ENCODE data around the gene SEMA5B. TPM values are rescaled to one million over a fixed set of nuclear protein-coding genes. Genes with fewer than 3 reads are reported as not detected.

The SEMA5B gene
- total RNA-seq, 1 donor from 2014 or later: 61.1 TPM

- H3K36me3 Mint-ChIP-seq (ENCODE audit: unreplicated experiment): no peaks in the 10 kb centered on the region
These were observed 86.0 kb downstream of the SEMA5B start for GRCh38 chr3:122941228-122942206.

GRCh38 chr3:122940628-122941086, 86.9 kb downstream of the SEMA5B start:
- peaks cover 2% of the 10 kb centered on the region for H3K9me3 Mint-ChIP-seq (ENCODE audit: unreplicated experiment)
- H3K4me3 Mint-ChIP-seq (ENCODE audit: unreplicated experiment): no peak overlapping the region

More at GRCh38 chr3:122941228-122942206, 86.0 kb downstream of the SEMA5B start:
- no peak overlapping the region for H3K4me3 Mint-ChIP-seq (ENCODE audit: unreplicated experiment)
- DNase-seq: no peak
- peak; percentile 48 for TF ChIP-seq CTCF (IDR thresholded peaks at IDR 0.05; ENCODE audit: partially characterized antibody, unreplicated experiment)
- no peak overlapping the region for H3K27ac Mint-ChIP-seq (ENCODE audit: unreplicated experiment)
- peaks cover 2% of the 10 kb centered on the region for H3K27me3 Mint-ChIP-seq (ENCODE audit: unreplicated experiment)
- peaks cover 38% of the 10 kb centered on the region for H3K4me1 Mint-ChIP-seq (ENCODE audit: low read depth, unreplicated experiment)
- H3K9me3 Mint-ChIP-seq (ENCODE audit: unreplicated experiment): peaks cover 2% of the 10 kb centered on the region

GRCh38 chr3:122938783-122939425, 88.7 kb downstream of the SEMA5B start:
- H3K9me3 Mint-ChIP-seq (ENCODE audit: unreplicated experiment): peaks cover 2% of the 10 kb centered on the region
- TF ChIP-seq CTCF (IDR thresholded peaks at IDR 0.05; ENCODE audit: partially characterized antibody, unreplicated experiment): no peak
- H3K4me3 Mint-ChIP-seq (ENCODE audit: unreplicated experiment): no peak overlapping the region
- peaks cover 27% of the 10 kb centered on the region for H3K4me1 Mint-ChIP-seq (ENCODE audit: low read depth, unreplicated experiment)
- no peaks in the 10 kb centered on the region for H3K36me3 Mint-ChIP-seq (ENCODE audit: unreplicated experiment)
- peaks cover 2% of the 10 kb centered on the region for H3K27me3 Mint-ChIP-seq (ENCODE audit: unreplicated experiment)
- DNase-seq: no peak
- no peak overlapping the region for H3K27ac Mint-ChIP-seq (ENCODE audit: unreplicated experiment)

More at GRCh38 chr3:122940628-122941086, 86.9 kb downstream of the SEMA5B start:
- H3K27me3 Mint-ChIP-seq (ENCODE audit: unreplicated experiment): peaks cover 2% of the 10 kb centered on the region
- no peaks in the 10 kb centered on the region for H3K36me3 Mint-ChIP-seq (ENCODE audit: unreplicated experiment)
- no peak overlapping the region for H3K27ac Mint-ChIP-seq (ENCODE audit: unreplicated experiment)
- no peak for TF ChIP-seq CTCF (IDR thresholded peaks at IDR 0.05; ENCODE audit: partially characterized antibody, unreplicated experiment)
- DNase-seq: no peak
- peaks cover 34% of the 10 kb centered on the region for H3K4me1 Mint-ChIP-seq (ENCODE audit: low read depth, unreplicated experiment)

- TF ChIP-seq CTCF (IDR thresholded peaks at IDR 0.05; ENCODE audit: partially characterized antibody, unreplicated experiment): no peak
These were observed 89.8 kb downstream of the SEMA5B start for GRCh38 chr3:122937745-122938144.

More at GRCh38 chr3:122937745-122938144, 89.8 kb downstream of the SEMA5B start:
- Mint-ChIP-seq H3K4me1 (ENCODE audit: low read depth, unreplicated experiment) (peaks cover 25% of the 10 kb centered on the region), H3K4me3 (ENCODE audit: unreplicated experiment) (no peak overlapping the region), H3K36me3 (ENCODE audit: unreplicated experiment) (no peaks in the 10 kb centered on the region), H3K9me3 (ENCODE audit: unreplicated experiment) (peaks cover 2% of the 10 kb centered on the region), H3K27ac (ENCODE audit: unreplicated experiment) (no peak overlapping the region), H3K27me3 (ENCODE audit: unreplicated experiment) (peaks cover 2% of the 10 kb centered on the region)
- DNase-seq: no peak

Measured in glutamatergic neuron (in vitro differentiated cells).